NB4 (cell line): ENCODE data around the gene INO80C.

Experiments
- CTCF ChIP-seq: IDR thresholded peaks from one replicate; pipeline ENCODE4 v1.5.1; 2012; ENCODE audit warnings: low read depth, low read length
- MYC ChIP-seq: IDR thresholded peaks from 2 replicates; pipeline ENCODE4 v1.6.1; 2011; ENCODE audit warnings: low read depth, low read length
- POLR2A ChIP-seq: IDR thresholded peaks from 2 replicates; pipeline ENCODE4 v1.6.1; 2011; ENCODE audit warnings: mild to moderate bottlenecking; ENCODE audit not compliant: insufficient read length; ENCODE audit errors: extremely low read depth
- TF ChIP-seq, protein P1 (sequence below): IDR thresholded peaks from 2 replicates; pipeline ENCODE4 v1.6.1; 2011; ENCODE audit warnings: low read depth, low read length

GRCh38 chr18:35511428-35511827 lies 13.7 kb upstream of the INO80C start:
- no peak for TF ChIP-seq CTCF
- TF ChIP-seq POLR2A: no peak
- no peak for TF ChIP-seq MYC
- TF ChIP-seq, protein P1, sequence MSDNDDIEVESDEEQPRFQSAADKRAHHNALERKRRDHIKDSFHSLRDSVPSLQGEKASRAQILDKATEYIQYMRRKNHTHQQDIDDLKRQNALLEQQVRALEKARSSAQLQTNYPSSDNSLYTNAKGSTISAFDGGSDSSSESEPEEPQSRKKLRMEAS: no peak
